NK-92 (cell line): ENCODE results near the gene BDH2.

Experiments
- DNase-seq: peaks from one replicate; lab custom pipeline; 2025; ENCODE audit not compliant: unreplicated experiment; lab: John Stamatoyannopoulos, UW

Gene BDH2

GRCh38 chr4:103099691-103100392 is at the start of gene BDH2:
Gene BDH2, minus strand, starts transcription at chr4:103099834. Its CDS starts 3,580 bp downstream, at chr4:103096254.
- DNase-seq, result no peak

GRCh38 chr4:103144926-103145325 is 45.3 kb upstream of the BDH2 start:
- DNase-seq, result no peak

- DNase-seq, result no peak
Observed at GRCh38 chr4:103137446-103137827, 37.8 kb upstream of the BDH2 start.

- no peak for DNase-seq
Observed at GRCh38 chr4:103136671-103137445, 37.2 kb upstream of the BDH2 start.

GRCh38 chr4:103129174-103129573 is 29.5 kb upstream of the BDH2 start:
- DNase-seq, result no peak

GRCh38 chr4:103126126-103126525 is 26.5 kb upstream of the BDH2 start:
- DNase-seq, result no peak

- no peak for DNase-seq
Observed at GRCh38 chr4:103123114-103123513, 23.5 kb upstream of the BDH2 start.

GRCh38 chr4:103118166-103118565 is 18.5 kb upstream of the BDH2 start:
- no peak for DNase-seq

- no peak for DNase-seq
Observed at GRCh38 chr4:103111598-103111997, 12.0 kb upstream of the BDH2 start.

- DNase-seq, result no peak
Observed at GRCh38 chr4:103108542-103108941, 8.9 kb upstream of the BDH2 start.

GRCh38 chr4:103105558-103106356 is 6.1 kb upstream of the BDH2 start:
- DNase-seq, result no peak

- DNase-seq, result no peak
Observed at GRCh38 chr4:103104886-103105285, 5.3 kb upstream of the BDH2 start.

GRCh38 chr4:103100691-103101090 is 1.1 kb upstream of the BDH2 start:
- DNase-seq, result no peak

- no peak for DNase-seq
Observed at GRCh38 chr4:103098756-103099440, 736 bp downstream of the BDH2 start.

GRCh38 chr4:103098341-103098740 is 1.3 kb downstream of the BDH2 start:
- no peak for DNase-seq

- DNase-seq, result no peak
Observed at GRCh38 chr4:103097112-103097511, 2.5 kb downstream of the BDH2 start.

GRCh38 chr4:103095080-103095479 is 4.6 kb downstream of the BDH2 start:
- DNase-seq, result no peak

- no peak for DNase-seq
Observed at GRCh38 chr4:103092245-103092644, 7.4 kb downstream of the BDH2 start.

- no peak for DNase-seq
Observed at GRCh38 chr4:103091601-103092223, 7.9 kb downstream of the BDH2 start.

GRCh38 chr4:103089481-103089880 is 10.2 kb downstream of the BDH2 start:
- no peak for DNase-seq

GRCh38 chr4:103086551-103086950 is 13.1 kb downstream of the BDH2 start:
- DNase-seq, result no peak
